Thyroid gland (tissue), 4 donors: ENCODE data around the gene PATJ. TPM values are rescaled to one million over a fixed set of nuclear protein-coding genes. Genes with fewer than 3 reads are reported as not detected.
"Not testable (repeated sequence)": the region's sequence is repeated elsewhere in the genome, so short reads cannot be mapped to it uniquely, and the experiment has no call there.

Experiments
- DNase-seq, 2 donors: peaks; one replicate each; pipeline ENCODE4 v3.0.0-alpha.2; 2019
- H3K27ac ChIP-seq, 3 donors: fragments of 200-600 bp; sonication (generic); 1 replicate in 2 of 3; 2 replicates in 1 of 3; pipeline ENCODE4 v1.5.1; 2016 to 2019; ENCODE audit warnings: mild to moderate bottlenecking in 1 of 3, moderate library complexity in 1 of 3
- H3K27me3 ChIP-seq: fragments of 200-600 bp; sonication (generic); one replicate; pipeline ENCODE4 v1.5.1; 2019
- H3K36me3 ChIP-seq, 2 donors: fragments of 200-600 bp; sonication (generic); one replicate each; pipeline ENCODE4 v1.5.1; 2016 to 2019
- H3K4me1 ChIP-seq, 2 donors: fragments of 200-600 bp; sonication (generic); one replicate each; pipeline ENCODE4 v1.5.1; 2017 to 2019
- H3K4me3 ChIP-seq, 3 donors: fragments of 200-600 bp; sonication (generic); replicated peaks in 1 of 3; 1 replicate in 2 of 3; 2 replicates in 1 of 3; pipeline ENCODE4 v1.5.1; 2016; ENCODE audit warnings: mild to moderate bottlenecking in 1 of 3
- H3K9me3 ChIP-seq: fragments of 200-600 bp; sonication (generic); one replicate; pipeline ENCODE4 v1.5.1; 2017
- POLR2A ChIP-seq, 2 donors: fragments of 450-650 bp; IDR thresholded peaks; one replicate each; pipeline ENCODE4 v1.6.1; 2017; ENCODE audit warnings: antibody characterized with exemption in 2 of 2, mild to moderate bottlenecking in 2 of 2, moderate library complexity in 1 of 2
- WGBS, 2 donors: methylation state at CpG; one replicate each; pipeline ENCODE4 v1.1.5; 2017; 5-methylcytosine and 5-hydroxymethylcytosine counted together
- intact Hi-C: fragments of 100-400 bp; cut with DNase I; formaldehyde crosslinking; loops from one replicate; pipeline ENCODE4 v1.15.1; 2023
- total RNA-seq, 4 donors: library from RNA; depleted of rRNA; stranded (reverse); fragments of >200 nt; gene quantifications; one replicate each; pipeline ENCODE4 v1.2.3, GENCODE V29; 2016
- TF ChIP-seq, protein P1 (sequence below), 6 experiments: fragments of 200-600 bp in 3 of 6; fragments of 450-650 bp in 3 of 6; sonication (generic) in 3 of 6; IDR thresholded peaks; one replicate each; pipeline ENCODE4 v1.5.1; 2016 to 2019; ENCODE audit warnings: antibody characterized with exemption in 6 of 6, mild to moderate bottlenecking in 2 of 6, inconsistent platforms in 1 of 6, moderate library complexity in 1 of 6

The PATJ gene
- total RNA-seq, 4 donors from 2014 or later: 94.7 to 221 (median 119) TPM

GRCh38 chr1:61842036-61842435 is 99.8 kb downstream of the PATJ start:
- TF ChIP-seq, protein P1, sequence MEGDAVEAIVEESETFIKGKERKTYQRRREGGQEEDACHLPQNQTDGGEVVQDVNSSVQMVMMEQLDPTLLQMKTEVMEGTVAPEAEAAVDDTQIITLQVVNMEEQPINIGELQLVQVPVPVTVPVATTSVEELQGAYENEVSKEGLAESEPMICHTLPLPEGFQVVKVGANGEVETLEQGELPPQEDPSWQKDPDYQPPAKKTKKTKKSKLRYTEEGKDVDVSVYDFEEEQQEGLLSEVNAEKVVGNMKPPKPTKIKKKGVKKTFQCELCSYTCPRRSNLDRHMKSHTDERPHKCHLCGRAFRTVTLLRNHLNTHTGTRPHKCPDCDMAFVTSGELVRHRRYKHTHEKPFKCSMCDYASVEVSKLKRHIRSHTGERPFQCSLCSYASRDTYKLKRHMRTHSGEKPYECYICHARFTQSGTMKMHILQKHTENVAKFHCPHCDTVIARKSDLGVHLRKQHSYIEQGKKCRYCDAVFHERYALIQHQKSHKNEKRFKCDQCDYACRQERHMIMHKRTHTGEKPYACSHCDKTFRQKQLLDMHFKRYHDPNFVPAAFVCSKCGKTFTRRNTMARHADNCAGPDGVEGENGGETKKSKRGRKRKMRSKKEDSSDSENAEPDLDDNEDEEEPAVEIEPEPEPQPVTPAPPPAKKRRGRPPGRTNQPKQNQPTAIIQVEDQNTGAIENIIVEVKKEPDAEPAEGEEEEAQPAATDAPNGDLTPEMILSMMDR (IDR thresholded peaks at IDR 0.05): no peak
- no peak for TF ChIP-seq POLR2A (IDR thresholded peaks at IDR 0.05)
- WGBS, 2 donors: 89 to 92% methylated on average over 4 of the region's 4 CpGs
- Histone ChIP-seq H3K4me3 (no peak overlapping the region), H3K27me3 (no peaks in the 10 kb centered on the region), H3K9me3 (no peaks in the 10 kb centered on the region), H3K36me3 (no peaks in the 10 kb centered on the region), H3K27ac (no peak overlapping the region), H3K4me1 (no peaks in the 10 kb centered on the region)
- intact Hi-C loops: no loop called here
- no peak for DNase-seq

DNA sequence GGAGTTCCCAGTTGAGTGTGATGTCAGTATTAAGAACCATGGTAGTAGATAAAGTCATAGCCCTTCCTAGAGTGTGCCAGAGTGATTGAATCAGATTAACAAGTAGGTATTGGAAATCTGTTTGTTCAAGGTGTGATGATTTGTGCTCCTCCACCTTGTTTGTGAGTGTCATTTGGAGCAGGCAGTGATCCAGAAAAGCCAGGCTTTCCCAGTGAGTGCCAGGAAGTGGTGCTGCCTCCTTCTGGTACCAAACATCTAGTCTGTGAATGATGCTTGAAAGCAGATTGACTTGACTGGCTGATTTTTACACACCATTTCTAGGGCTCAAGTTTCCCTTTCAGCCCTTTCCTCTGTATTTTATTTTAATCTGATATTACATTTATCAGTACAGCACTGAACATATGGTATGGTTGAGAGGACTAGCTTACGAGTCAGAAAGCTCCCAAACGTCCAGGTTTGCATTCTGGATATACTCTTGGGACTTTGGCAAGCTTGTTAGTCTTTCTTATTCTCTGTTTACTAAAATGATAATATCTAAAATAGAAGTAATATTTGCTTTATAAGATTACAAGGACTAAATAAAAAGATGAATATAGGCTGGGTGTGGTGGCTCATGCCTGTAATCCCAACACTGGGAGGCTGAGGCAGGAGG is 100.7 kb downstream of the PATJ start:
- WGBS, 2 donors: 84 to 87% methylated on average over 2 of the region's 2 CpGs
- Histone ChIP-seq H3K4me1 (no peaks in the 10 kb centered on the region), H3K9me3 (no peaks in the 10 kb centered on the region), H3K36me3 (no peaks in the 10 kb centered on the region), H3K27me3 (no peaks in the 10 kb centered on the region), H3K4me3 (no peak overlapping the region), H3K27ac (no peak overlapping the region)
- intact Hi-C loops: no loop called here
- TF ChIP-seq, protein P1 (IDR thresholded peaks at IDR 0.05): peak in 1 of 6 experiments; percentile 19
- no peak for TF ChIP-seq POLR2A (IDR thresholded peaks at IDR 0.05)
- peak; percentile 7 to 12 for DNase-seq

DNA sequence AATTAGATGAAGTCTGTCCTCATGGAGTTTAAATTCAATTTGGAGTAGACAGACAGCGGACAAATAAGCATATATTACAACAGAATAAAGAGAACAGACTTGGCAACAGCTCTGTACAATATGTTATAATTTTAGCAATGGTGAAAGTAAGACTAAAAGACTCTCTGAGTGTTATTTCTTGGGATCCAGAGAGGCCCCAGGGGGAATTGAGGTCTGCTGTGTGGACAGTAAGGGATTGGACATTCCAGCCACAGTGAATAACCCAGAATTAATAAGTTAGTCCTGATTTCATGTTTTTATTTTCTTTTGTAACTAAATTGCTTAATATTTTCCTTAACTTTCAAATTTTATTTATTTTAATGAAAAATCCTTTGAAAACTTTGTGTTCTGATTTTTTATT is 101.7 kb downstream of the PATJ start:
- Histone ChIP-seq H3K27me3 (no peaks in the 10 kb centered on the region), H3K9me3 (no peaks in the 10 kb centered on the region), H3K36me3 (no peaks in the 10 kb centered on the region), H3K27ac (no peak overlapping the region), H3K4me3 (no peak overlapping the region), H3K4me1 (no peaks in the 10 kb centered on the region)
- 95 to 100% methylated on average over 1 of the region's 1 CpG for WGBS, 2 donors
- TF ChIP-seq, protein P1 (IDR thresholded peaks at IDR 0.05): no peak
- no peak for TF ChIP-seq POLR2A (IDR thresholded peaks at IDR 0.05)
- intact Hi-C loops: no loop called here
- no peak for DNase-seq

GRCh38 chr1:61844664-61845063 is 102.4 kb downstream of the PATJ start:
- intact Hi-C loops, H3K36me3 ChIP-seq, H3K27me3 ChIP-seq, DNase-seq, H3K9me3 ChIP-seq, H3K4me3 ChIP-seq, H3K4me1 ChIP-seq, H3K27ac ChIP-seq: not testable (repeated sequence)
- WGBS, 2 donors: 92 to 97% methylated on average over 2 of the region's 2 CpGs

DNA sequence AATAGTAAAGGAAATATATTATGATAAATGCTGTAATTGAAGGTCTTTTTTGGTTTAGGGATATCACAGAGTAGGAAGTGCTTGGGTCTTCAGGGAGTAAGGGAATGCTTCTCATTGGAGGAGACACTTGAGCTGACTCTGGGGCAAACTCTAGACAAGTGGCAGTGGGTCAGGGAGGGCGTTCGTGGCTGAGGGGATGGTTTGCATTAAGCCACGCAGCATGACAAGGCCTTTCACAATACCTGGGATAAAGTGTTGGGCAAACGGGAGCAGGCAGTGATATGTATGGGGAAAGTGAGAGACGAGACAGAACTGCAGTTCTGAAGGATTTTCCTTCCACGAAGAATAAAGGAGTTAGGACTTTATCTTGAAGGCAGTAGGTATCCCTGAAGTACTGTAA is 109.0 kb downstream of the PATJ start:
- no peak overlapping the region for H3K4me3 ChIP-seq
- no peaks in the 10 kb centered on the region for H3K36me3 ChIP-seq
- 69 to 78% methylated on average over 6 of the region's 6 CpGs for WGBS, 2 donors
- no peak overlapping the region for H3K27ac ChIP-seq
- no peaks in the 10 kb centered on the region for H3K4me1 ChIP-seq
- TF ChIP-seq, protein P1 (IDR thresholded peaks at IDR 0.05): no peak
- no peak for TF ChIP-seq POLR2A (IDR thresholded peaks at IDR 0.05)
- H3K27me3 ChIP-seq: no peaks in the 10 kb centered on the region
- no peaks in the 10 kb centered on the region for H3K9me3 ChIP-seq
- DNase-seq: no peak
- intact Hi-C loops: no loop called here
